Gastrocnemius medialis (tissue), 4 donors: Measurements from ENCODE around the gene PLBD2.

ENCODE experiments used
- CTCF ChIP-seq, 5 experiments: fragments of 450-650 bp in 3 of 5; fragments of 200-600 bp in 2 of 5; sonication (generic) in 2 of 5; IDR thresholded peaks in 4 of 5; conservative IDR thresholded peaks in 1 of 5; 1 replicate in 4 of 5; 2 replicates in 1 of 5; pipeline ENCODE4 v1.5.1; 2016 to 2019; ENCODE audit warnings: antibody characterized with exemption in 5 of 5, mild to moderate bottlenecking in 3 of 5, moderate library complexity in 3 of 5
- POLR2A ChIP-seq, 2 donors: fragments of 450-650 bp; IDR thresholded peaks; one replicate each; pipeline ENCODE4 v1.6.1; 2017; ENCODE audit warnings: antibody characterized with exemption in 2 of 2, mild to moderate bottlenecking in 2 of 2, moderate library complexity in 2 of 2

- TF ChIP-seq CTCF (IDR thresholded peaks at IDR 0.05 in 4 of 5, conservative IDR thresholded peaks at IDR 0.05 in 1 of 5) = no peak
- no peak for TF ChIP-seq POLR2A (IDR thresholded peaks at IDR 0.05)
Measured at GRCh38 chr12:113384778-113385177, 26.4 kb downstream of the PLBD2 start.
